ENCODE results near the gene JCAD. TPM values are rescaled to one million over a fixed set of nuclear protein-coding genes. Genes with fewer than 3 reads are reported as not detected.

Gene JCAD
- polyA plus RNA-seq, 4 donors: 0.22 to 5.0 (median 2.2) TPM

DNA sequence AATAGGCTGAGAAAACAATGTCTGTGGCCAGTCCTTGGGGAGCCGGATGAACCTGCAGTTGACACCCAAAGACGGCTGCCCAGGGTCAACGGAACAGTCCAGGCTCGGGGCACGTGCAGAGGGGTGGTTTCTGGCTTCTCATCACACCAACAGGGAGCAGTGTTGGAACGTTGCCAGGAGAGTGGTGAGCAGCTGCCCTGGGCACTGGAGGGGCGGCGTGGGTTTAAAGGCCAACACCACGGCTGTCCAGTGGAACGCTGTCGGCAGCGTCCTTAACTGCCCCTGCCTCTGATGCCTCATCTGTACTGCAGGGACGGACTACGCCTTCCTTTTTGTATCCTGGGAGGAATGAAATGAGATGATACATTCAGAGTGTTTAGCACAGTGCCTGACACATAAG lies 19.8 kb downstream of the JCAD start:
- H3K27ac ChIP-seq (ENCODE audit: low read depth in 1 of 3, low read length in 2 of 3): no peak overlapping the region
- no peaks in the 10 kb centered on the region for H3K27me3 ChIP-seq (ENCODE audit: control insufficient read depth in 3 of 3, insufficient read depth in 3 of 3, low read length in 3 of 3)
- H3K36me3 ChIP-seq (ENCODE audit: control insufficient read depth in 3 of 3, insufficient read depth in 2 of 3, low read depth in 1 of 3, low read length in 3 of 3): peaks cover 0 to 4% (median 0%) of the 10 kb centered on the region in 3 donors
- no peak overlapping the region for H3K4me3 ChIP-seq (ENCODE audit: low read depth in 1 of 3, low read length in 3 of 3)
- no peaks in the 10 kb centered on the region for H3K4me1 ChIP-seq (ENCODE audit: control insufficient read depth in 3 of 3, insufficient read depth in 2 of 3, low read depth in 1 of 3, low read length in 2 of 3)
- WGBS, 3 donors: 40 to 78% (median 49%) methylated on average over 14 of the region's 14 CpGs
- DNase-seq: no peak
- no peaks in the 10 kb centered on the region for H3K9me3 ChIP-seq (ENCODE audit: control insufficient read depth in 2 of 2, insufficient read depth in 1 of 2, low read depth in 1 of 2, low read length in 1 of 2)
- no peak for FAIRE-seq

DNA sequence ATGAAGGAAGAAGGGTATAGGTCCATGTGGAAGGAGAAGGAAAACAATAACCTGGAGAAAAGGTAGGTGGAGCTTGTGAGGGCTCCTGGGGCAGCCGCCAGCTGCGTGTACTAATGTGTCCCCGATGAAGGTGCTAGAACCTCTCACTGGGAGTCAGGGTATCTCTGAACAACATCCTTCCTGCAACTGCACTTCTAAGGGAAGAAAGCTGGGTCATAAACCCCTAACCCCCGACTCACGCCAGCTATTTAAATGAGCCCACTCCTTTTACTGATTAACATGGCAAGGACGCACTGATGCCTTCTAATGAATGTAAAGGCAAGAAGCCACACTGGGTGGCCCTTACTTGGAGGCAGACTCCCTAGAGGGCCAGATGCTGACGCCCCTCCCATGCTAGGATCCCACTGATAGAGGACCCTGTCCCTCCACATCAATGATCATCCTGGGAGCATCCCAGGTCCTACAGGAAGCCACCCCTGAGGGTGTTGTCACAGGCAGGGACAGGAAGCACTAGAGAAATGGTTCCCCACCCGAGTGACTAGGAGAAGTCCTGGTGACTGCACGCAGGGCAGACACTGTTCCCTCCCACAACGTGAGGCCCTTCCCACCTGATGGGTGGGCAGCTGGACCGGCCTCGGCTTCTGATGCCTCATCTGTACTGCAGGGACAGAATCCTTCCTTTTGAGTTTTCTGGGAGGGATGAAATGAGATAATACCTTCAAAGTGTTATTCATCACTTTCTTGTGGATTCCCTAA lies 20.4 kb downstream of the JCAD start:
- Histone ChIP-seq H3K27me3 (ENCODE audit: control insufficient read depth in 3 of 3, insufficient read depth in 3 of 3, low read length in 3 of 3) (no peaks in the 10 kb centered on the region), H3K9me3 (ENCODE audit: control insufficient read depth in 2 of 2, insufficient read depth in 1 of 2, low read depth in 1 of 2, low read length in 1 of 2) (no peaks in the 10 kb centered on the region), H3K4me1 (ENCODE audit: control insufficient read depth in 3 of 3, insufficient read depth in 2 of 3, low read depth in 1 of 3, low read length in 2 of 3) (no peaks in the 10 kb centered on the region), H3K27ac (ENCODE audit: low read depth in 1 of 3, low read length in 2 of 3) (no peak overlapping the region), H3K36me3 (ENCODE audit: control insufficient read depth in 3 of 3, insufficient read depth in 2 of 3, low read depth in 1 of 3, low read length in 3 of 3) (peaks cover 0 to 4% (median 0%) of the 10 kb centered on the region in 3 donors), H3K4me3 (ENCODE audit: low read depth in 1 of 3, low read length in 3 of 3) (no peak overlapping the region)
- no peak for FAIRE-seq
- DNase-seq: no peak
- 59 to 68% (median 64%) methylated on average over 12 of the region's 12 CpGs for WGBS, 3 donors

DNA sequence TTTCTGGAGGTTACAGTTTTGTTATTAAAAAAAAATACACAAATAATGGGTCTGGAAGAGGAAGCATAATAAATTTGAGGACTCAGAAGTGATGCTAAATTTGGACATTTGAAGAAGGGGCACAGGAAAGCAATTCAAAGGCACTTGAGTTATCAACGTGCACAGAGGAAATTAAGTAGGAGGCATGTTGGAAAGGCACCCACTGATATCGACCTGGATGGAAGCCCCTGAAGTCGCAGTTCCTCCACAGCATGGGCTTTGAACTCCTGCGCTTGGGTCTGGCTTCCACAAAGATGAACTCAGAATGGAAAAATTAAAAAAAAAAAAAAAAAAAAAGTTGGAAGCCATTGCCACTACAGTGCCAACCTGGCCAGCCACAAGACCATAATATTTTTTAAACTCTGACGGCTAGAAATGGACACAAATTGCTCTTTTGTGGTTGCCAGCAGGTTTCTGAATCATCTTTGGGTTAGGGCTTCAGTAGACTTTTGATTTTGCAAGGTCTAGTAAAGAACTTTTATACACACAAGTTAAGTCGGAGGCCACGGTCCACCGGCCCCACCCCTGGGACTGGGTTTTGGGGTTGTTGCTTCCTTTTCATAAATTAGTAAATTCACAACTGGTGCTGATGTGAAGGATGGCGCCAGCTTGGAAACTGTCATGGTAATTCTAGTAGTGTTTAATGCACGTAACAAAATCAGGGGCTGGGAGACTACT lies 21.6 kb downstream of the JCAD start:
- H3K4me1 ChIP-seq (ENCODE audit: control insufficient read depth in 3 of 3, insufficient read depth in 2 of 3, low read depth in 1 of 3, low read length in 2 of 3): no peaks in the 10 kb centered on the region
- peaks cover 0 to 4% (median 0%) of the 10 kb centered on the region in 3 donors for H3K36me3 ChIP-seq (ENCODE audit: control insufficient read depth in 3 of 3, insufficient read depth in 2 of 3, low read depth in 1 of 3, low read length in 3 of 3)
- no peak overlapping the region for H3K27ac ChIP-seq (ENCODE audit: low read depth in 1 of 3, low read length in 2 of 3)
- H3K4me3 ChIP-seq (ENCODE audit: low read depth in 1 of 3, low read length in 3 of 3): no peak overlapping the region
- H3K9me3 ChIP-seq (ENCODE audit: control insufficient read depth in 2 of 2, insufficient read depth in 1 of 2, low read depth in 1 of 2, low read length in 1 of 2): no peaks in the 10 kb centered on the region
- WGBS, 3 donors: 73 to 86% (median 75%) methylated on average over 10 of the region's 10 CpGs
- no peaks in the 10 kb centered on the region for H3K27me3 ChIP-seq (ENCODE audit: control insufficient read depth in 3 of 3, insufficient read depth in 3 of 3, low read length in 3 of 3)
- no peak for DNase-seq
- FAIRE-seq: no peak

- no peak for FAIRE-seq
- no peak overlapping the region for H3K4me3 ChIP-seq (ENCODE audit: low read depth in 1 of 3, low read length in 3 of 3)
- whole genome bisulfite sequencing, 3 donors: 87 to 97% (median 88%) methylated on average over 8 of the region's 8 CpGs
These were observed 22.6 kb downstream of the JCAD start for GRCh38 chr10:30036811-30037210.

DNA sequence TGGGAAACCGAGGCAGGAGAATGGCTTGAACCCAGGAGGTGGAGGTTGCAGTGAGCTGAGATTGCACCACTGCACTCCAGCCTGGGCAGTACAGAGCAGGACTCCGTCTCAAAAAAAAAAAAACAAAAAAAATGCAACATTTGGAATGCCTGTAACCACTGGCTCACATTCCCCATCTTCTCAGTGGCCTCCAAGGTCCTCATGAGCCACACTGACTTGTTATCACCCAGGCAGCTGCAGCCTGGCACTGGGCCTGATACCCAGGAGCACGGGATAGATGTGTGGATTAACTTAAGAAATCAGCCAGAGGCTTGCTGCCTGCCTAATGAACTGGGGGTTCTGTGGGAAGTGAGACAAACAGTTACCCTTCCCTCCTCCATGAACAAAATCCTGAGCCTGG lies 23.0 kb downstream of the JCAD start:
- FAIRE-seq (no peak), DNase-seq (no peak)
- H3K4me3 ChIP-seq (ENCODE audit: low read depth in 1 of 3, low read length in 3 of 3): no peak overlapping the region
- no peaks in the 10 kb centered on the region for H3K4me1 ChIP-seq (ENCODE audit: control insufficient read depth in 3 of 3, insufficient read depth in 2 of 3, low read depth in 1 of 3, low read length in 2 of 3)
- peaks cover 0 to 4% (median 0%) of the 10 kb centered on the region in 3 donors for H3K36me3 ChIP-seq (ENCODE audit: control insufficient read depth in 3 of 3, insufficient read depth in 2 of 3, low read depth in 1 of 3, low read length in 3 of 3)
- H3K27ac ChIP-seq (ENCODE audit: low read depth in 1 of 3, low read length in 2 of 3): no peak overlapping the region
- H3K9me3 ChIP-seq (ENCODE audit: control insufficient read depth in 2 of 2, insufficient read depth in 1 of 2, low read depth in 1 of 2, low read length in 1 of 2): no peaks in the 10 kb centered on the region
- 61 to 81% (median 70%) methylated on average over 3 of the region's 3 CpGs for WGBS, 3 donors
- H3K27me3 ChIP-seq (ENCODE audit: control insufficient read depth in 3 of 3, insufficient read depth in 3 of 3, low read length in 3 of 3): no peaks in the 10 kb centered on the region

More at GRCh38 chr10:30036811-30037210, 22.6 kb downstream of the JCAD start:
- no peak overlapping the region for H3K27ac ChIP-seq (ENCODE audit: low read depth in 1 of 3, low read length in 2 of 3)
- H3K36me3 ChIP-seq (ENCODE audit: control insufficient read depth in 3 of 3, insufficient read depth in 2 of 3, low read depth in 1 of 3, low read length in 3 of 3): peaks cover 0 to 4% (median 0%) of the 10 kb centered on the region in 3 donors
- no peaks in the 10 kb centered on the region for H3K4me1 ChIP-seq (ENCODE audit: control insufficient read depth in 3 of 3, insufficient read depth in 2 of 3, low read depth in 1 of 3, low read length in 2 of 3)
- DNase-seq: no peak
- H3K9me3 ChIP-seq (ENCODE audit: control insufficient read depth in 2 of 2, insufficient read depth in 1 of 2, low read depth in 1 of 2, low read length in 1 of 2): no peaks in the 10 kb centered on the region
- H3K27me3 ChIP-seq (ENCODE audit: control insufficient read depth in 3 of 3, insufficient read depth in 3 of 3, low read length in 3 of 3): no peaks in the 10 kb centered on the region

DNA sequence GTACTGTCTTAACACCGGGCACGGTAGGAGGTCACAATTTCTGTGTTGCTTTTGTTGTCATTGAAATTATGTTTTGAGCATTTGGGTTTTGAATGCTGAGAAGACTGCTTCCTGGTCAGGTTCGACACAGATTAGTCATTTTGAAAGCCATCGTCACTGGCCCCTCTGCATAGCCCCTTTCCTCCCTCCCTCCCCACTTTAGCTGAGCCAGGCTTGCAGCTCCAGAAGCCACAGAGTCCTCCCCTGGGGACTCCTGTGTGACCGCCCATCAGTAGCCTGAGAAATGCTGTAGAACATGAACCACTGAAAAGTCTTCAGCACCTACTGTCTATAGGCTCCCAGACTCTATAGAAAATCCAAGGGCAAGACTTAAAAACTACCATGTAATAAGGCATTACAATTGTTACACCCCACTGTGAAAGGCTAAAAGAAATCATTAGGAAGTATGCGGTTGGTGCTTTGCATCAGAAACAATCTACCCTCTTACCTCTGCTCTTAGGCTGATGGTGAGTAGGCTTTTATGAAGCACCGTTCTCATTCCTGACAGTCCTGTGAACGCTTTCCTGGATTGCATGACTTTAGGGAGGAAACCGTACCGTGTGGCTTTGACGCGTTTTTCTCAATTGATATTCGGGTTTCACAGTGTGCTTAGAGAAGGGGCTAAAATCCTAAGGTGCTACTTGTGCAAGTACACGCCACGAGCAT lies 24.8 kb downstream of the JCAD start:
- no peak overlapping the region for H3K27ac ChIP-seq (ENCODE audit: low read depth in 1 of 3, low read length in 2 of 3)

GRCh38 chr10:30032125-30032524 lies 27.3 kb downstream of the JCAD start:
- H3K27ac ChIP-seq (ENCODE audit: low read depth in 1 of 3, low read length in 2 of 3): no peak overlapping the region
- H3K4me1 ChIP-seq (ENCODE audit: control insufficient read depth in 3 of 3, insufficient read depth in 2 of 3, low read depth in 1 of 3, low read length in 2 of 3): peaks cover 0 to 2% (median 0%) of the 10 kb centered on the region in 3 donors
- no peaks in the 10 kb centered on the region for H3K9me3 ChIP-seq (ENCODE audit: control insufficient read depth in 2 of 2, insufficient read depth in 1 of 2, low read depth in 1 of 2, low read length in 1 of 2)
- WGBS, 3 donors: 95 to 100% (median 97%) methylated on average over 1 of the region's 1 CpG
- H3K4me3 ChIP-seq (ENCODE audit: low read depth in 1 of 3, low read length in 3 of 3): no peak overlapping the region
- DNase-seq: no peak
- no peaks in the 10 kb centered on the region for H3K27me3 ChIP-seq (ENCODE audit: control insufficient read depth in 3 of 3, insufficient read depth in 3 of 3, low read length in 3 of 3)
- FAIRE-seq: no peak
- peaks cover 0 to 11% (median 0%) of the 10 kb centered on the region in 3 donors for H3K36me3 ChIP-seq (ENCODE audit: control insufficient read depth in 3 of 3, insufficient read depth in 2 of 3, low read depth in 1 of 3, low read length in 3 of 3)

More for the DNA sequence above, 24.8 kb downstream of the JCAD start:
- Histone ChIP-seq H3K9me3 (ENCODE audit: control insufficient read depth in 2 of 2, insufficient read depth in 1 of 2, low read depth in 1 of 2, low read length in 1 of 2) (no peaks in the 10 kb centered on the region), H3K36me3 (ENCODE audit: control insufficient read depth in 3 of 3, insufficient read depth in 2 of 3, low read depth in 1 of 3, low read length in 3 of 3) (peaks cover 0 to 3% (median 0%) of the 10 kb centered on the region in 3 donors), H3K4me1 (ENCODE audit: control insufficient read depth in 3 of 3, insufficient read depth in 2 of 3, low read depth in 1 of 3, low read length in 2 of 3) (no peaks in the 10 kb centered on the region), H3K4me3 (ENCODE audit: low read depth in 1 of 3, low read length in 3 of 3) (no peak overlapping the region), H3K27me3 (ENCODE audit: control insufficient read depth in 3 of 3, insufficient read depth in 3 of 3, low read length in 3 of 3) (no peaks in the 10 kb centered on the region)
- no peak for FAIRE-seq
- no peak for DNase-seq
- WGBS, 3 donors: 74 to 81% (median 80%) methylated on average over 15 of the region's 15 CpGs

DNA sequence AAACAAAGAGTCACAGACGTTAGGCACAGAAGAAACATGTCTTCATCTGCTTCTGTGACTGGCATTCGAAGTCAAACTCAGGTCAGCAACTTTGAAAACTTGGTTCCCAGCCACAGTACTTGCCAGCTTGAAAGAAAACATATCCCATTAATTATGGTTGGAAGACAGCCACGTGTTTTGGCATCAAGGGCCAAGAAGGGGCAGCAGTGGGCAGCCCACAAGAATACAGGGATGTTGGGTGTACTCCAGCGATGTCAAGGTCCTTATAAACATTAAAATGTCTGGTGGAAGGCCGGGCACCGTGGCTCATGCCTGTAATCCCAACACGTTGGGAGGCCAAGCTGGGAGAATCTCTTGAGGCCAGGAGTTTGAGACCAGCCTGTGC lies 29.5 kb downstream of the JCAD start:
- DNase-seq (no peak), FAIRE-seq (no peak)
- H3K4me1 ChIP-seq (ENCODE audit: control insufficient read depth in 3 of 3, insufficient read depth in 2 of 3, low read depth in 1 of 3, low read length in 2 of 3): peaks cover 0 to 2% (median 0%) of the 10 kb centered on the region in 3 donors
- WGBS, 3 donors: 79 to 83% (median 82%) methylated on average over 7 of the region's 7 CpGs
- no peak overlapping the region for H3K4me3 ChIP-seq (ENCODE audit: low read depth in 1 of 3, low read length in 3 of 3)
- H3K27ac ChIP-seq (ENCODE audit: low read depth in 1 of 3, low read length in 2 of 3): no peak overlapping the region
- no peaks in the 10 kb centered on the region for H3K27me3 ChIP-seq (ENCODE audit: control insufficient read depth in 3 of 3, insufficient read depth in 3 of 3, low read length in 3 of 3)
- H3K9me3 ChIP-seq (ENCODE audit: control insufficient read depth in 2 of 2, insufficient read depth in 1 of 2, low read depth in 1 of 2, low read length in 1 of 2): no peaks in the 10 kb centered on the region
- H3K36me3 ChIP-seq (ENCODE audit: control insufficient read depth in 3 of 3, insufficient read depth in 2 of 3, low read depth in 1 of 3, low read length in 3 of 3): peaks cover 0 to 14% (median 0%) of the 10 kb centered on the region in 3 donors

All from small intestine (tissue), 7 donors.